ENCODE results near the gene HOXA7. TPM values are rescaled to one million over a fixed set of nuclear protein-coding genes. Genes with fewer than 3 reads are reported as not detected.
A peak's percentile ranks its signal among the peaks of the same experiment; 100 is the strongest.

The HOXA7 gene
- polyA plus RNA-seq, 1 experiment, result 4.4 TPM

GRCh38 chr7:27133409-27134231 lies 22.9 kb downstream of the HOXA7 start:
- no peak for TF ChIP-seq CTCF (IDR thresholded peaks at IDR 0.05; ENCODE audit: insufficient read depth, low read depth, low read length)
- ChIA-PET POLR2A (no interaction called here), CTCF (interaction anchor here (0.6 to 2.2 kb wide), 3 partner anchors 10 to 1264 kb away, joined by 3 to 11 read pairs (median 3); partner anchors contain the start of gene HOXA5)
- DNase-seq (ENCODE audit: low read depth), result no peak
- Histone ChIP-seq H3K4me3 (ENCODE audit: low read depth, low read length) (no peak overlapping the region), H3K27me3 (ENCODE audit: control insufficient read depth, insufficient read depth, low read length) (no peaks in the 10 kb centered on the region), H3K36me3 (ENCODE audit: control insufficient read depth, insufficient read depth, low read length) (no peaks in the 10 kb centered on the region)

GRCh38 chr7:27132978-27133377 lies 23.5 kb downstream of the HOXA7 start:
- no peak for DNase-seq (ENCODE audit: low read depth)
- ChIA-PET CTCF (interaction anchor here (0.6 to 2.2 kb wide), 3 partner anchors 18 to 446 kb away, joined by 3 to 8 read pairs (median 5); no protein-coding TSS in a partner anchor), POLR2A (no interaction called here)
- Histone ChIP-seq H3K4me3 (ENCODE audit: low read depth, low read length) (no peak overlapping the region), H3K27me3 (ENCODE audit: control insufficient read depth, insufficient read depth, low read length) (no peaks in the 10 kb centered on the region), H3K36me3 (ENCODE audit: control insufficient read depth, insufficient read depth, low read length) (no peaks in the 10 kb centered on the region)
- no peak for TF ChIP-seq CTCF (IDR thresholded peaks at IDR 0.05; ENCODE audit: insufficient read depth, low read depth, low read length)

GRCh38 chr7:27132214-27132613 lies 24.3 kb downstream of the HOXA7 start:
- Histone ChIP-seq H3K27me3 (ENCODE audit: control insufficient read depth, insufficient read depth, low read length) (no peaks in the 10 kb centered on the region), H3K4me3 (ENCODE audit: low read depth, low read length) (no peak overlapping the region), H3K36me3 (ENCODE audit: control insufficient read depth, insufficient read depth, low read length) (no peaks in the 10 kb centered on the region)
- no peak for TF ChIP-seq CTCF (IDR thresholded peaks at IDR 0.05; ENCODE audit: insufficient read depth, low read depth, low read length)
- no peak for DNase-seq (ENCODE audit: low read depth)
- POLR2A ChIA-PET, result no interaction called here
- CTCF ChIA-PET, result interaction anchor here (0.6 to 2.2 kb wide), 8 partner anchors 9 to 465 kb away, joined by 3 to 10 read pairs (median 4); no protein-coding TSS in a partner anchor

GRCh38 chr7:27131390-27131819 lies 25.1 kb downstream of the HOXA7 start:
- TF ChIP-seq CTCF (IDR thresholded peaks at IDR 0.05; ENCODE audit: insufficient read depth, low read depth, low read length), result no peak
- ChIA-PET CTCF (interaction anchor here (0.6 to 2.2 kb wide), 12 partner anchors 8 to 1599 kb away, joined by 3 to 15 read pairs (median 5); partner anchors contain the start of gene HOXA5), POLR2A (no interaction called here)
- Histone ChIP-seq H3K36me3 (ENCODE audit: control insufficient read depth, insufficient read depth, low read length) (no peaks in the 10 kb centered on the region), H3K27me3 (ENCODE audit: control insufficient read depth, insufficient read depth, low read length) (no peaks in the 10 kb centered on the region), H3K4me3 (ENCODE audit: low read depth, low read length) (peak overlapping the region; percentile 78)
- DNase-seq (ENCODE audit: low read depth), result no peak

- ChIA-PET POLR2A (no interaction called here), CTCF (interaction anchor here (0.6 to 2.2 kb wide), 10 partner anchors 10 to 1599 kb away, joined by 3 to 15 read pairs (median 4); partner anchors contain the start of gene HOXA5)
- no peaks in the 10 kb centered on the region for H3K27me3 ChIP-seq (ENCODE audit: control insufficient read depth, insufficient read depth, low read length)
- H3K36me3 ChIP-seq (ENCODE audit: control insufficient read depth, insufficient read depth, low read length), result no peaks in the 10 kb centered on the region
- peak within 1 kb of the TSS; percentile 78 for H3K4me3 ChIP-seq (ENCODE audit: low read depth, low read length)
- DNase-seq (ENCODE audit: low read depth), result no peak
- TF ChIP-seq CTCF (IDR thresholded peaks at IDR 0.05; ENCODE audit: insufficient read depth, low read depth, low read length), result no peak
These were observed 25.7 kb downstream of the HOXA7 start, which contains the start of gene HOXA4 for GRCh38 chr7:27130540-27131389. HOXA4 (minus strand) TSS chr7:27130757; CDS start chr7:27130733, 24 bp downstream.
